Lower leg skin (tissue), 4 donors: Measurements from ENCODE around the gene CPNE8. TPM values are rescaled to one million over a fixed set of nuclear protein-coding genes. Genes with fewer than 3 reads are reported as not detected.

ENCODE experiments used
- DNase-seq, 2 donors: peaks; one replicate each; pipeline ENCODE4 v3.0.0-alpha.2; 2019; ENCODE audit warnings: low spot score in 2 of 2
- H3K4me3 ChIP-seq: fragments of 200-600 bp; sonication (generic); 2 replicates; pipeline ENCODE4 v1.5.1; 2017; ENCODE audit warnings: mild to moderate bottlenecking, low read depth; ENCODE audit not compliant: poor library complexity, severe bottlenecking
- CTCF ChIP-seq, 3 donors: fragments of 450-650 bp; IDR thresholded peaks; one replicate each; pipeline ENCODE4 v1.5.1; 2016; ENCODE audit warnings: antibody characterized with exemption in 3 of 3, mild to moderate bottlenecking in 3 of 3, moderate library complexity in 2 of 3
- POLR2A ChIP-seq, 2 donors: fragments of 450-650 bp; IDR thresholded peaks; one replicate each; pipeline ENCODE4 v1.6.1; 2016 to 2017; ENCODE audit warnings: antibody characterized with exemption in 2 of 2, mild to moderate bottlenecking in 1 of 2, moderate library complexity in 1 of 2
- WGBS, 2 donors: methylation state at CpG; one replicate each; pipeline ENCODE4 v1.1.5; 2018; 5-methylcytosine and 5-hydroxymethylcytosine counted together
- intact Hi-C: fragments of 100-400 bp; cut with DNase I; formaldehyde crosslinking; loops from one replicate; pipeline ENCODE4 v1.15.0; 2023; ENCODE audit warnings: low total_unique reads
- total RNA-seq, 4 donors: library from RNA; depleted of rRNA; stranded (reverse); fragments of >200 nt; gene quantifications; one replicate each; pipeline ENCODE4 v1.1.0, GENCODE V29; 2016

CPNE8 gene
- total RNA-seq, 4 donors from 2014 or later, result 8.0 to 20.2 (median 9.1) TPM

- H3K4me3 ChIP-seq, result no peak overlapping the region
- WGBS, 2 donors, result 90 to 93% methylated on average over 7 of the region's 7 CpGs
- intact Hi-C loops, result no loop called here
- DNase-seq, result no peak
- TF ChIP-seq POLR2A (IDR thresholded peaks at IDR 0.05), result no peak
- TF ChIP-seq CTCF (IDR thresholded peaks at IDR 0.05), result no peak
These were observed 26.9 kb upstream of the CPNE8 start for GRCh38 chr12:38932320-38932719.

GRCh38 chr12:38931461-38931860 is 26.1 kb upstream of the CPNE8 start:
- DNase-seq, result no peak
- TF ChIP-seq POLR2A (IDR thresholded peaks at IDR 0.05), result no peak
- TF ChIP-seq CTCF (IDR thresholded peaks at IDR 0.05), result no peak
- no peak overlapping the region for H3K4me3 ChIP-seq
- 89 to 93% methylated on average over 8 of the region's 8 CpGs for WGBS, 2 donors
- intact Hi-C loops, result no loop called here

DNA sequence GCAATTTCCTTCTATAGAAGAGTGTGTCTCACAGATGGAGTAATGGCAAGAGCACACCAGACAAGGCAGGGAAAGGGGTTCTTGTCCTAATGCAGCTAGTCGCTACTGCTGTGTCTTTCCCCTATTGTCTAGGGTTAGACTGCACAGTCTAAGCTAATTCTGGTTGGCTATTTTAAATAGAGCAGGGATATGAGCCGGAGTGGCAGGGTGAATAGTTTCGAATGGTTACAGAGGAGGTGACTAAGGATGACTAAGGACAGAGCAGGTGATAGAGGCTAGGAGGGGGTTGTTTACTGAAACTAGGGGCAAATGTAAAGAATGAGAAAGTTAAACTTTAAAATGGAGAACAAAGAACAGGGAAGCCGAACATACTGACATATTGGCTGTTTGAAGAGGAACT is 25.6 kb upstream of the CPNE8 start:
- intact Hi-C loops, result no loop called here

DNA sequence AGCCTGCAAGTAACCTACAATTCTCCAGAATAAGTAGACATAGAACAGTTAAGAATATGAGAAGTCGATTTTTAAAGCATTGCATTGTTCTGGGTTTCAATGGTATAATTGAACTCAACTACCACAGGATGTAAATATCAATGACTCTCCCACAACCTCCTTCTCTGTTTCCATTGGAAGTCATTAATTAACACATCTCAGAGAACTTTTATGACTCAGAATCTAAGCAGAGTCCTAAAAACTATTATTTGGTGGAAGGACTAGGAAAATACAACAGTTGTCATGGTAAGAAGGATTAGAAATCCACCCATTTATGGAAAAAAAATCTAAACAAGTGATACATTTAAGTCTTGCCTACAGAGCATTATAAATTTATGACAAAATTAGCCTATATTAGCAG is 21.1 kb upstream of the CPNE8 start:
- 34 to 41% methylated on average over 1 of the region's 1 CpG for WGBS, 2 donors
- no peak overlapping the region for H3K4me3 ChIP-seq
- intact Hi-C loops, result loop anchor here (10.0 kb wide), 1 partner anchor 178 kb away; no protein-coding TSS in a partner anchor
- DNase-seq, result no peak
- no peak for TF ChIP-seq POLR2A (IDR thresholded peaks at IDR 0.05)
- TF ChIP-seq CTCF (IDR thresholded peaks at IDR 0.05), result no peak

More for the DNA sequence above, 25.6 kb upstream of the CPNE8 start:
- no peak for DNase-seq
- no peak overlapping the region for H3K4me3 ChIP-seq
- 84% methylated on average over 4 of the region's 4 CpGs for WGBS, 2 donors
- TF ChIP-seq CTCF (IDR thresholded peaks at IDR 0.05), result no peak
- no peak for TF ChIP-seq POLR2A (IDR thresholded peaks at IDR 0.05)

DNA sequence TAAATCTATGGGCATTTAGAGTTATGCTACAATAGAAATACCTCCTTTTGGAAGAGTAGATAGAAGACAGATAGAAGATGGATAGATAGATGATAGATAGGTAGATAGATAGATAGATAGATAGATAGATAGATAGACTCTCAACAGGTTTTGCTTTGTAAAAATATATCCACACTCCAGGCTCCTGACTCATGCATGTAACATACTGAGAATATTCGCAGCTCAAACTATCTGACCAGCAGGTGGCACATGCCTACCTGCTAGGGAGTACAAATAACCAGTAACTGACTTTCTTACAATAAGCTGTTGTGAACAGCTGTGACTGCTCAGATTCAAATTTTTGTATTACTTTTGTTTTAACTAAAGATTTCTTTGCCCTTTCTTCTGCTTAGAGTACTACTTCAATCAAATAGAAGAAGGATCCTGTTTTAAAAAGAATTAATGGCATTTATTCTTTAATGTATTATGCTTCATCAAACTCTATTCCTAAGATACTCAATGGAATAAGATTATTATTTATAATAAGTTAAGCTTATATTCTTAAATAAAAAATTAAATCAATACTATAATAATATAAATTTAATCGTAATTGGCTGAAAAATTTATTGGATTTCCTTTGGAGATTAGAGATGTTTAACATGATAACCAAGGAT is 15.8 kb upstream of the CPNE8 start:
- intact Hi-C loops, result loop anchor here (10.0 kb wide), 1 partner anchor 184 kb away; no protein-coding TSS in a partner anchor
- WGBS, 2 donors, result 16 to 17% methylated on average over 2 of the region's 2 CpGs

More for the DNA sequence above, 15.8 kb upstream of the CPNE8 start:
- no peak overlapping the region for H3K4me3 ChIP-seq
- no peak for TF ChIP-seq CTCF (IDR thresholded peaks at IDR 0.05)
- TF ChIP-seq POLR2A (IDR thresholded peaks at IDR 0.05), result no peak
- DNase-seq, result peak in 1 of 2 donors; percentile 26
